ENCODE data around the gene CLSTN2. TPM values are rescaled to one million over a fixed set of nuclear protein-coding genes. Genes with fewer than 3 reads are reported as not detected.

Gene CLSTN2
- total and polyA plus RNA-seq, 5 donors from 2014 or later: not detected

GRCh38 chr3:140189976-140190375 is 255.0 kb downstream of the CLSTN2 start:
- no peaks in the 10 kb centered on the region for H3K4me1 Mint-ChIP-seq
- Histone ChIP-seq H3K36me3 (ENCODE audit: control insufficient read depth, insufficient read depth, low read length) (no peaks in the 10 kb centered on the region), H3K27me3 (ENCODE audit: control insufficient read depth, insufficient read depth, low read length) (no peaks in the 10 kb centered on the region), H3K4me3 (ENCODE audit: low read depth, low read length) (no peak overlapping the region), H3K27ac (ENCODE audit: insufficient read depth, low read length, poor library complexity, severe bottlenecking) (no peak overlapping the region), H3K4me1 (ENCODE audit: control insufficient read depth, insufficient read depth, low read length, poor library complexity, severe bottlenecking) (no peaks in the 10 kb centered on the region), H3K9me3 (ENCODE audit: control insufficient read depth in 2 of 2, low read length in 2 of 2) (no peaks in the 10 kb centered on the region)
- H3K4me3 Mint-ChIP-seq: no peak overlapping the region
- H3K27me3 Mint-ChIP-seq: peaks cover 6% of the 10 kb centered on the region
- no peaks in the 10 kb centered on the region for H3K36me3 Mint-ChIP-seq
- no peak overlapping the region for H3K27ac Mint-ChIP-seq
- ATAC-seq (ENCODE audit: low read depth in 2 of 2): no peak
- peaks cover 0 to 7% (median 2%) of the 10 kb centered on the region in 7 donors for H3K9me3 Mint-ChIP-seq
- DNase-seq: no peak

GRCh38 chr3:140196970-140197369 is 262.0 kb downstream of the CLSTN2 start:
- H3K27ac Mint-ChIP-seq: no peak overlapping the region
- H3K27me3 Mint-ChIP-seq: no peaks in the 10 kb centered on the region
- Histone ChIP-seq H3K27ac (ENCODE audit: insufficient read depth, low read length, poor library complexity, severe bottlenecking) (no peak overlapping the region), H3K9me3 (ENCODE audit: control insufficient read depth in 2 of 2, low read length in 2 of 2) (no peaks in the 10 kb centered on the region), H3K27me3 (ENCODE audit: control insufficient read depth, insufficient read depth, low read length) (no peaks in the 10 kb centered on the region), H3K36me3 (ENCODE audit: control insufficient read depth, insufficient read depth, low read length) (no peaks in the 10 kb centered on the region), H3K4me3 (ENCODE audit: low read depth, low read length) (no peak overlapping the region), H3K4me1 (ENCODE audit: control insufficient read depth, insufficient read depth, low read length, poor library complexity, severe bottlenecking) (no peaks in the 10 kb centered on the region)
- H3K9me3 Mint-ChIP-seq: peaks cover 0 to 7% (median 0%) of the 10 kb centered on the region in 7 donors
- H3K4me3 Mint-ChIP-seq: no peak overlapping the region
- no peak for ATAC-seq (ENCODE audit: low read depth in 2 of 2)
- DNase-seq: no peak
- H3K4me1 Mint-ChIP-seq: no peaks in the 10 kb centered on the region
- H3K36me3 Mint-ChIP-seq: no peaks in the 10 kb centered on the region

GRCh38 chr3:140198242-140198641 is 263.3 kb downstream of the CLSTN2 start:
- Histone ChIP-seq H3K4me3 (ENCODE audit: low read depth, low read length) (no peak overlapping the region), H3K27me3 (ENCODE audit: control insufficient read depth, insufficient read depth, low read length) (no peaks in the 10 kb centered on the region), H3K36me3 (ENCODE audit: control insufficient read depth, insufficient read depth, low read length) (no peaks in the 10 kb centered on the region), H3K9me3 (ENCODE audit: control insufficient read depth in 2 of 2, low read length in 2 of 2) (no peaks in the 10 kb centered on the region), H3K4me1 (ENCODE audit: control insufficient read depth, insufficient read depth, low read length, poor library complexity, severe bottlenecking) (no peaks in the 10 kb centered on the region), H3K27ac (ENCODE audit: insufficient read depth, low read length, poor library complexity, severe bottlenecking) (no peak overlapping the region)
- Mint-ChIP-seq H3K9me3 (peaks cover 0 to 7% (median 0%) of the 10 kb centered on the region in 7 donors), H3K27ac (no peak overlapping the region), H3K36me3 (no peaks in the 10 kb centered on the region), H3K4me1 (no peaks in the 10 kb centered on the region), H3K27me3 (no peaks in the 10 kb centered on the region), H3K4me3 (no peak overlapping the region)
- no peak for DNase-seq
- no peak for ATAC-seq (ENCODE audit: low read depth in 2 of 2)

- no peaks in the 10 kb centered on the region for H3K27me3 Mint-ChIP-seq
- H3K36me3 Mint-ChIP-seq: no peaks in the 10 kb centered on the region
Measured at GRCh38 chr3:140199008-140199407, 264.0 kb downstream of the CLSTN2 start.

GRCh38 chr3:140199743-140200142 is 264.8 kb downstream of the CLSTN2 start:
- Histone ChIP-seq H3K9me3 (ENCODE audit: control insufficient read depth in 2 of 2, low read length in 2 of 2) (no peaks in the 10 kb centered on the region), H3K4me1 (ENCODE audit: control insufficient read depth, insufficient read depth, low read length, poor library complexity, severe bottlenecking) (no peaks in the 10 kb centered on the region), H3K27ac (ENCODE audit: insufficient read depth, low read length, poor library complexity, severe bottlenecking) (no peak overlapping the region), H3K27me3 (ENCODE audit: control insufficient read depth, insufficient read depth, low read length) (no peaks in the 10 kb centered on the region), H3K36me3 (ENCODE audit: control insufficient read depth, insufficient read depth, low read length) (no peaks in the 10 kb centered on the region), H3K4me3 (ENCODE audit: low read depth, low read length) (no peak overlapping the region)
- H3K36me3 Mint-ChIP-seq: no peaks in the 10 kb centered on the region
- no peaks in the 10 kb centered on the region for H3K27me3 Mint-ChIP-seq
- H3K4me1 Mint-ChIP-seq: no peaks in the 10 kb centered on the region
- ATAC-seq (ENCODE audit: low read depth in 2 of 2): no peak
- DNase-seq: no peak
- no peak overlapping the region for H3K4me3 Mint-ChIP-seq
- peaks cover 0 to 4% (median 0%) of the 10 kb centered on the region in 7 donors for H3K9me3 Mint-ChIP-seq
- H3K27ac Mint-ChIP-seq: no peak overlapping the region

More at GRCh38 chr3:140199008-140199407, 264.0 kb downstream of the CLSTN2 start:
- Histone ChIP-seq H3K4me1 (ENCODE audit: control insufficient read depth, insufficient read depth, low read length, poor library complexity, severe bottlenecking) (no peaks in the 10 kb centered on the region), H3K27me3 (ENCODE audit: control insufficient read depth, insufficient read depth, low read length) (no peaks in the 10 kb centered on the region), H3K9me3 (ENCODE audit: control insufficient read depth in 2 of 2, low read length in 2 of 2) (no peaks in the 10 kb centered on the region), H3K27ac (ENCODE audit: insufficient read depth, low read length, poor library complexity, severe bottlenecking) (no peak overlapping the region), H3K36me3 (ENCODE audit: control insufficient read depth, insufficient read depth, low read length) (no peaks in the 10 kb centered on the region), H3K4me3 (ENCODE audit: low read depth, low read length) (no peak overlapping the region)
- DNase-seq (no peak), ATAC-seq (ENCODE audit: low read depth in 2 of 2) (no peak)
- H3K4me3 Mint-ChIP-seq: no peak overlapping the region
- H3K27ac Mint-ChIP-seq: no peak overlapping the region
- peaks cover 0 to 4% (median 0%) of the 10 kb centered on the region in 7 donors for H3K9me3 Mint-ChIP-seq
- H3K4me1 Mint-ChIP-seq: no peaks in the 10 kb centered on the region

GRCh38 chr3:140203510-140203909 is 268.5 kb downstream of the CLSTN2 start:
- Histone ChIP-seq H3K27me3 (ENCODE audit: control insufficient read depth, insufficient read depth, low read length) (no peaks in the 10 kb centered on the region), H3K9me3 (ENCODE audit: control insufficient read depth in 2 of 2, low read length in 2 of 2) (no peaks in the 10 kb centered on the region), H3K27ac (ENCODE audit: insufficient read depth, low read length, poor library complexity, severe bottlenecking) (no peak overlapping the region), H3K4me1 (ENCODE audit: control insufficient read depth, insufficient read depth, low read length, poor library complexity, severe bottlenecking) (no peaks in the 10 kb centered on the region), H3K4me3 (ENCODE audit: low read depth, low read length) (no peak overlapping the region), H3K36me3 (ENCODE audit: control insufficient read depth, insufficient read depth, low read length) (no peaks in the 10 kb centered on the region)
- no peak for DNase-seq
- no peak overlapping the region for H3K4me3 Mint-ChIP-seq
- H3K9me3 Mint-ChIP-seq: peaks cover 0 to 4% (median 0%) of the 10 kb centered on the region in 7 donors
- peaks cover 3% of the 10 kb centered on the region for H3K27me3 Mint-ChIP-seq
- no peaks in the 10 kb centered on the region for H3K4me1 Mint-ChIP-seq
- no peak overlapping the region for H3K27ac Mint-ChIP-seq
- ATAC-seq (ENCODE audit: low read depth in 2 of 2): no peak
- no peaks in the 10 kb centered on the region for H3K36me3 Mint-ChIP-seq

GRCh38 chr3:140204271-140204984 is 269.4 kb downstream of the CLSTN2 start:
- H3K27ac ChIP-seq (ENCODE audit: insufficient read depth, low read length, poor library complexity, severe bottlenecking): no peak overlapping the region
- Mint-ChIP-seq H3K4me3 (no peak overlapping the region), H3K27ac (no peak overlapping the region), H3K36me3 (no peaks in the 10 kb centered on the region), H3K4me1 (no peaks in the 10 kb centered on the region), H3K27me3 (peaks cover 9% of the 10 kb centered on the region), H3K9me3 (peaks cover 0 to 4% (median 0%) of the 10 kb centered on the region in 7 donors)
- ATAC-seq (ENCODE audit: low read depth in 2 of 2): no peak
- DNase-seq: no peak
- no peaks in the 10 kb centered on the region for H3K36me3 ChIP-seq (ENCODE audit: control insufficient read depth, insufficient read depth, low read length)
- H3K4me3 ChIP-seq (ENCODE audit: low read depth, low read length): no peak overlapping the region
- H3K9me3 ChIP-seq (ENCODE audit: control insufficient read depth in 2 of 2, low read length in 2 of 2): no peaks in the 10 kb centered on the region
- H3K4me1 ChIP-seq (ENCODE audit: control insufficient read depth, insufficient read depth, low read length, poor library complexity, severe bottlenecking): no peaks in the 10 kb centered on the region
- no peaks in the 10 kb centered on the region for H3K27me3 ChIP-seq (ENCODE audit: control insufficient read depth, insufficient read depth, low read length)

- Histone ChIP-seq H3K9me3 (ENCODE audit: control insufficient read depth in 2 of 2, low read length in 2 of 2) (no peaks in the 10 kb centered on the region), H3K27ac (ENCODE audit: insufficient read depth, low read length, poor library complexity, severe bottlenecking) (no peak overlapping the region), H3K4me1 (ENCODE audit: control insufficient read depth, insufficient read depth, low read length, poor library complexity, severe bottlenecking) (no peaks in the 10 kb centered on the region), H3K36me3 (ENCODE audit: control insufficient read depth, insufficient read depth, low read length) (no peaks in the 10 kb centered on the region), H3K27me3 (ENCODE audit: control insufficient read depth, insufficient read depth, low read length) (no peaks in the 10 kb centered on the region), H3K4me3 (ENCODE audit: low read depth, low read length) (no peak overlapping the region)
- Mint-ChIP-seq H3K36me3 (no peaks in the 10 kb centered on the region), H3K27ac (no peak overlapping the region), H3K27me3 (peaks cover 9% of the 10 kb centered on the region), H3K4me1 (no peaks in the 10 kb centered on the region), H3K9me3 (peaks cover 0 to 4% (median 0%) of the 10 kb centered on the region in 7 donors), H3K4me3 (no peak overlapping the region)
- ATAC-seq (ENCODE audit: low read depth in 2 of 2) (no peak), DNase-seq (no peak)
Measured at GRCh38 chr3:140205598-140205997, 270.6 kb downstream of the CLSTN2 start.

Data from CD4-positive, CD25-positive, alpha-beta regulatory T cell (primary cell).